Measurements from ENCODE around the gene DNAH12. TPM values are rescaled to one million over a fixed set of nuclear protein-coding genes. Genes with fewer than 3 reads are reported as not detected.

The DNAH12 gene
- total and polyA plus RNA-seq, 9 of the 15 experiments (the other 6 are each of a cell fraction or from before 2014, with no cell fraction given): 0.01 to 0.04 (median 0.01) TPM; not detected in 5

DNA sequence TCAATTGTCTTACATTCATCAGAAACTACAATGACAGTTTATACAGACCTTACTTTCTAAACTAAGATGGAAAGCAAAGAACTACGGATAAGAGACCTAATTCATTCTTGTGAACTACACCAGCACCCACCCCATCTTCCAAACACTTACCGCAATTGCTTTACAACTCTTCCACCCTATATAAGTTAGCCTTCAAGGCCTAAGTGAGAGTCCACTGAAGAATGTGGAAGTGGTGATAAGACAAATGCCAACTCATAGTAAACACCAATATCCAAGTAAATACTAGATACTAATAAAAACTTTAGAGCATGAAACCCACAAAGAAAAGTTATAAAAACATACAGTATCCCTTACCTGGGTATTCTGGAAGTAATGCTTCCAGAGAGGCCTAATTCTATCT, 39.4 kb upstream of the DNAH12 start (continued):
- TF ChIP-seq STAG1 (CRISPR knock-in tag; IDR thresholded peaks at IDR 0.05; ENCODE audit: borderline replicate concordance): no peak
- peak; percentile 64 for TF ChIP-seq NFE2 (IDR thresholded peaks at IDR 0.05; ENCODE audit: low read depth)
- TF ChIP-seq, protein P1, sequence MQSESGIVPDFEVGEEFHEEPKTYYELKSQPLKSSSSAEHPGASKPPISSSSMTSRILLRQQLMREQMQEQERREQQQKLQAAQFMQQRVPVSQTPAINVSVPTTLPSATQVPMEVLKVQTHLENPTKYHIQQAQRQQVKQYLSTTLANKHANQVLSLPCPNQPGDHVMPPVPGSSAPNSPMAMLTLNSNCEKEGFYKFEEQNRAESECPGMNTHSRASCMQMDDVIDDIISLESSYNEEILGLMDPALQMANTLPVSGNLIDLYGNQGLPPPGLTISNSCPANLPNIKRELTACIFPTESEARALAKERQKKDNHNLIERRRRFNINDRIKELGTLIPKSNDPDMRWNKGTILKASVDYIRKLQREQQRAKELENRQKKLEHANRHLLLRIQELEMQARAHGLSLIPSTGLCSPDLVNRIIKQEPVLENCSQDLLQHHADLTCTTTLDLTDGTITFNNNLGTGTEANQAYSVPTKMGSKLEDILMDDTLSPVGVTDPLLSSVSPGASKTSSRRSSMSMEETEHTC (IDR thresholded peaks at IDR 0.05): no peak
- peak; percentile 49; the same call in 1 of the 2 replicates for TF ChIP-seq SPI1 (IDR thresholded peaks at IDR 0.05; ENCODE audit: borderline replicate concordance, low read depth, low read length)
- TF ChIP-seq NFXL1 (CRISPR knock-in tag; IDR thresholded peaks at IDR 0.05): no peak
- TF ChIP-seq GTF2E2 (tag; IDR thresholded peaks at IDR 0.05): no peak
- TF ChIP-seq ZKSCAN1 (IDR thresholded peaks at IDR 0.05; ENCODE audit: low read depth, low read length): no peak
- no peak for TF ChIP-seq ESRRB (CRISPR knock-in tag; IDR thresholded peaks at IDR 0.05; ENCODE audit: borderline replicate concordance)
- TF ChIP-seq RAD21 (CRISPR knock-in tag; conservative IDR thresholded peaks at IDR 0.05 in 1 of 2, IDR thresholded peaks at IDR 0.05 in 1 of 2): no peak
- TF ChIP-seq ZNF780A (CRISPR knock-in tag; IDR thresholded peaks at IDR 0.05): no peak
